Measurements from ENCODE around the gene RPL41. TPM values are rescaled to one million over a fixed set of nuclear protein-coding genes. Genes with fewer than 3 reads are reported as not detected.

Gene RPL41
- total RNA-seq, 1 donor from 2014 or later: 2,112 TPM

Other genes with a start within 250 kb of the RPL41 start
- gene PYM1, start 188.7 kb upstream of the RPL41 start, total RNA-seq: 21.0 TPM
- 41.4 TPM for gene DGKA, start 185.5 kb upstream of the RPL41 start, total RNA-seq
- 19.8 TPM for gene PMEL, start 150.6 kb upstream of the RPL41 start, total RNA-seq
- gene CDK2, start 149.8 kb upstream of the RPL41 start, total RNA-seq: 25.7 TPM
- 51.4 TPM for gene RAB5B, start 142.6 kb upstream of the RPL41 start, total RNA-seq
- 6.8 TPM for gene SUOX, start 119.4 kb upstream of the RPL41 start, total RNA-seq
- gene IKZF4, start 95.6 kb upstream of the RPL41 start, total RNA-seq: 2.0 TPM
- 200 TPM for gene RPS26, start 74.7 kb upstream of the RPL41 start, total RNA-seq
- 69.5 TPM for gene ERBB3, start 36.5 kb upstream of the RPL41 start, total RNA-seq
- 88.2 TPM for gene PA2G4, start 12.1 kb upstream of the RPL41 start, total RNA-seq
- gene ZC3H10, start 1.6 kb downstream of the RPL41 start, total RNA-seq: 3.0 TPM
- 71.6 TPM for gene ESYT1, start 11.6 kb downstream of the RPL41 start, total RNA-seq
- gene MYL6B, start 36.0 kb downstream of the RPL41 start, total RNA-seq: 78.8 TPM
- 1,018 TPM for gene MYL6, start 41.7 kb downstream of the RPL41 start, total RNA-seq
- 58.4 TPM for gene SMARCC2, start 72.8 kb downstream of the RPL41 start, total RNA-seq
- gene RNF41, start 105.3 kb downstream of the RPL41 start, total RNA-seq: 36.2 TPM
- gene NABP2, start 107.7 kb downstream of the RPL41 start, total RNA-seq: 7.5 TPM
- not detected for gene SLC39A5, start 113.4 kb downstream of the RPL41 start, total RNA-seq
- gene ANKRD52, start 141.8 kb downstream of the RPL41 start, total RNA-seq: 11.0 TPM
- gene COQ10A, start 150.3 kb downstream of the RPL41 start, total RNA-seq: 7.1 TPM
- 118 TPM for gene CS, start 183.7 kb downstream of the RPL41 start, total RNA-seq
- 30.4 TPM for gene CNPY2, start 199.4 kb downstream of the RPL41 start, total RNA-seq
- gene PAN2, start 217.4 kb downstream of the RPL41 start, total RNA-seq: 43.7 TPM
- 0.20 TPM for gene IL23A, start 222.3 kb downstream of the RPL41 start, total RNA-seq
- 125 TPM for gene STAT2, start 243.5 kb downstream of the RPL41 start, total RNA-seq
- not detected for gene APOF, start 246.2 kb downstream of the RPL41 start, total RNA-seq